Ascending aorta (tissue), 2 donors: ENCODE results near the gene DOK4. TPM values are rescaled to one million over a fixed set of nuclear protein-coding genes. Genes with fewer than 3 reads are reported as not detected.

ENCODE experiments used
- DNase-seq, 2 donors: peaks; one replicate each; pipeline ENCODE4 v3.0.0-alpha.2; 2019; ENCODE audit warnings: low spot score in 2 of 2
- H3K27ac ChIP-seq, 2 donors: fragments of 200-600 bp; sonication (generic); one replicate each; pipeline ENCODE4 v1.5.1; 2016 to 2017; ENCODE audit warnings: mild to moderate bottlenecking in 1 of 2
- H3K27me3 ChIP-seq: fragments of 200-600 bp; sonication (generic); one replicate; pipeline ENCODE4 v1.5.1; 2017
- H3K36me3 ChIP-seq, 2 donors: fragments of 200-600 bp; sonication (generic); one replicate each; pipeline ENCODE4 v1.5.1; 2016
- H3K4me1 ChIP-seq, 2 donors: fragments of 200-600 bp; sonication (generic); one replicate each; pipeline ENCODE4 v1.5.1; 2016 to 2017; ENCODE audit warnings: mild to moderate bottlenecking in 1 of 2
- H3K4me3 ChIP-seq, 2 donors: fragments of 200-600 bp; sonication (generic); one replicate each; pipeline ENCODE4 v1.5.1; 2016 to 2017; ENCODE audit warnings: mild to moderate bottlenecking in 1 of 2
- H3K9me3 ChIP-seq, 2 donors: fragments of 200-600 bp; sonication (generic); one replicate each; pipeline ENCODE4 v1.5.1; 2016
- intact Hi-C: fragments of 100-400 bp; cut with DNase I; formaldehyde crosslinking; loops from one replicate; pipeline ENCODE4 v1.15.1; 2023
- total RNA-seq: library from RNA; depleted of rRNA; stranded (reverse); fragments of >200 nt; gene quantifications from one replicate; pipeline ENCODE4 v1.1.0, GENCODE V29; 2016
- TF ChIP-seq, protein P1 (sequence below), 3 experiments: fragments of 200-600 bp in 2 of 3; fragments of 450-650 bp in 1 of 3; sonication (generic) in 2 of 3; IDR thresholded peaks; one replicate each; pipeline ENCODE4 v1.5.1; 2016 to 2019; ENCODE audit warnings: antibody characterized with exemption in 3 of 3, mild to moderate bottlenecking in 1 of 3, moderate library complexity in 1 of 3

DOK4 gene
- total RNA-seq, 1 donor from 2014 or later = 40.2 TPM

DNA sequence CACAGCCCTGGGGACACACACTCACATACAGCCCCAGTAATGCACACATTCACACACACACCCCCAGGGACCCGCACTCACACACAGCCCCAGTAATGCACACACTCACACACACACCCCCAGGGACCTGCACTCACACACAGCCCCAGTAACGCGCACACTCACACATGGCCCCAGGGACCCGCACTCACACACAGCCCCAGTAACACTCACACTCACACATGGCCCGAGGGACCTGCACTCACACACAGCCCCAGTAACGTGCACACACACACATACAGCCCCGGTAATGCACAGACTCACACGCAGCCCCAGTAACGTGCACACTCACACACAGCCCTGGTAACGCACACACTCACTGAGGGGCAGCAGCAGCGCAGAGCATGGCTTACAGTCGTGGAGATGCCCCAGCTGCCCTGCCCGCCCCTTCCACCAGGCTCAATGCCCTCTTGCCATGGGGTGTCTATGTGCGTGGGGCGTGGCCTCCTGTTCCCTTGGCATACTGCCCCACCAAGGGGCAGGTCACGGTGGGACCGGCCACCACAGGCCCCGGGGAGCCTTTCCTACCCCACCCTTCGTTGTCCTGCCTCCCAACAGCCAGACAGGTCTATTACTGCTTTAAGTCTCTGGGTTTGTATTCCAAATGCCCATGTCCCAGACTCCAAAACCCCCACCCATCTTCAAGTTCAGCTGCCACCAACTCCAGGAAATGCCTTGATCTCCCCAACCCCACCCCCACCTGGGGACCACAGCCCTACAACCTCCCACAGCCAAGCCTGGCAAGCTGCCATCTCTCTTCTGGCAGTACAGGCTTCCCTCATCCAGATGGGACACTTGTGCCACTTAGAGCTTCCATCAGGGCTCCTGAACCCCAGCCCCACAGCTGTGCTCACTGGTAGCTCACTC is 47.4 kb upstream of the DOK4 start:
- Histone ChIP-seq H3K27me3 (no peaks in the 10 kb centered on the region), H3K4me3 (peak overlapping the region in 1 of 2 donors; percentile 46), H3K9me3 (no peaks in the 10 kb centered on the region), H3K4me1 (peaks cover 19 to 31% of the 10 kb centered on the region in 2 donors), H3K27ac (peak overlapping the region; percentile 33 to 90), H3K36me3 (no peaks in the 10 kb centered on the region)
- TF ChIP-seq, protein P1, sequence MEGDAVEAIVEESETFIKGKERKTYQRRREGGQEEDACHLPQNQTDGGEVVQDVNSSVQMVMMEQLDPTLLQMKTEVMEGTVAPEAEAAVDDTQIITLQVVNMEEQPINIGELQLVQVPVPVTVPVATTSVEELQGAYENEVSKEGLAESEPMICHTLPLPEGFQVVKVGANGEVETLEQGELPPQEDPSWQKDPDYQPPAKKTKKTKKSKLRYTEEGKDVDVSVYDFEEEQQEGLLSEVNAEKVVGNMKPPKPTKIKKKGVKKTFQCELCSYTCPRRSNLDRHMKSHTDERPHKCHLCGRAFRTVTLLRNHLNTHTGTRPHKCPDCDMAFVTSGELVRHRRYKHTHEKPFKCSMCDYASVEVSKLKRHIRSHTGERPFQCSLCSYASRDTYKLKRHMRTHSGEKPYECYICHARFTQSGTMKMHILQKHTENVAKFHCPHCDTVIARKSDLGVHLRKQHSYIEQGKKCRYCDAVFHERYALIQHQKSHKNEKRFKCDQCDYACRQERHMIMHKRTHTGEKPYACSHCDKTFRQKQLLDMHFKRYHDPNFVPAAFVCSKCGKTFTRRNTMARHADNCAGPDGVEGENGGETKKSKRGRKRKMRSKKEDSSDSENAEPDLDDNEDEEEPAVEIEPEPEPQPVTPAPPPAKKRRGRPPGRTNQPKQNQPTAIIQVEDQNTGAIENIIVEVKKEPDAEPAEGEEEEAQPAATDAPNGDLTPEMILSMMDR (IDR thresholded peaks at IDR 0.05) = no peak
- intact Hi-C loops = loop anchor here (2.0 to 10.0 kb wide), 3 partner anchors 233 to 439 kb away; partner anchors contain the start of genes CPNE2, PSME3IP1 and RSPRY1
- peak in 1 of 2 donors; percentile 73 for DNase-seq

DNA sequence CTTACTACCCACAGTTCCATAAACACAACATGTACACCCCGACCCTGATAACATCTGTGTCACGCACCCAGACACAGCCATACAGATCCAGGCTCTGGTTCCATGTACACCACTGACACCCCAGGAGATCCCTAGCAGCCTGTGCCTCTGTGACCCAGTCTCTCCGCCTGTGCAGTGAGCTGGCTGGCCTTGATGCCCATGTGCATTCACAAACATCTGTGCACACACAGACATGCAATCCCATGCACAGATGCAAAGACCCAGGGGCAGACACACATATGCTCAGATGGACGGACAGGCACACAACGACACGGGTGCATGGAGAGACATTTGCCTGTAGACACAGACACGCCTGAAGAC is 46.0 kb upstream of the DOK4 start:
- H3K9me3 ChIP-seq = no peaks in the 10 kb centered on the region
- peaks cover 19 to 31% of the 10 kb centered on the region in 2 donors for H3K4me1 ChIP-seq
- H3K4me3 ChIP-seq = peak overlapping the region in 1 of 2 donors; percentile 46
- H3K27me3 ChIP-seq = no peaks in the 10 kb centered on the region
- TF ChIP-seq, protein P1 (IDR thresholded peaks at IDR 0.05) = no peak
- H3K36me3 ChIP-seq = peaks cover 0 to 9% of the 10 kb centered on the region in 2 donors
- H3K27ac ChIP-seq = no peak overlapping the region
- intact Hi-C loops = loop anchor here (5.0 to 10.0 kb wide), 2 partner anchors 345 to 437 kb away; partner anchors contain the start of genes CPNE2, PSME3IP1 and RSPRY1
- peak in 1 of 2 donors; percentile 54 for DNase-seq

DNA sequence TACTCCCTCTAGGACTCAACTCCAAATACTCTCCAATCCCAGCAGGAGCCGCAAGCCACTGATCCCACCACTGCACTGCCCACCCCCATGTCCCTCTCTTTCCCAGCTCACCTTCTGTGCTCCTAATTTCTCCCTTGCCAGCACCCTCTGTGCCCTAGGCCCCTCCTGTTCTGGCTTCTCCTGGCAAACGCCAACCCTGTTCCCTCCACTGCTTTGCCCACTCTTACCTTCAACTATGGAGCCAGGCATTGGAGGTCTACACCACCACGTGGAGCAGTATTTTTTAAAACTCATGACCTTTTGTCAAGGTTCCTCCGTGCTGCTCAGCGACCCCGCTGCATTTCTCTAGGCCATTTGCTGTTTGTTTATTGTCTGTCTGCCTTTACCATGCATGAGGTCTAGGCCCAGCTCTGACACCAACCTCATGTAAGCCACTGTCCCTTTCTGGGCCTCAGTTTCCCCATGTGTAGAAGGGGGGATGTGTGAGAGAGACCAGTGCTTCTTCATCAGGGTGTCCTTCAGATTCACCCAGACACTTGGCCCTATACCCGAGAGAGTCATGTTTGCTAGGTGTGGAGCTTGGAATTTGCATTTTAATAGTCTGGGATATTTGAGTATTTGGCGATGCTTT is 45.5 kb upstream of the DOK4 start:
- Histone ChIP-seq H3K4me1 (peaks cover 19 to 31% of the 10 kb centered on the region in 2 donors), H3K27me3 (no peaks in the 10 kb centered on the region), H3K4me3 (no peak overlapping the region), H3K27ac (no peak overlapping the region), H3K9me3 (no peaks in the 10 kb centered on the region), H3K36me3 (peaks cover 0 to 10% of the 10 kb centered on the region in 2 donors)
- DNase-seq = peak in 1 of 2 donors; percentile 54
- intact Hi-C loops = loop anchor here (5.0 to 10.0 kb wide), 2 partner anchors 344 to 437 kb away; partner anchors contain the start of genes CPNE2, PSME3IP1 and RSPRY1
- TF ChIP-seq, protein P1 (IDR thresholded peaks at IDR 0.05) = no peak

DNA sequence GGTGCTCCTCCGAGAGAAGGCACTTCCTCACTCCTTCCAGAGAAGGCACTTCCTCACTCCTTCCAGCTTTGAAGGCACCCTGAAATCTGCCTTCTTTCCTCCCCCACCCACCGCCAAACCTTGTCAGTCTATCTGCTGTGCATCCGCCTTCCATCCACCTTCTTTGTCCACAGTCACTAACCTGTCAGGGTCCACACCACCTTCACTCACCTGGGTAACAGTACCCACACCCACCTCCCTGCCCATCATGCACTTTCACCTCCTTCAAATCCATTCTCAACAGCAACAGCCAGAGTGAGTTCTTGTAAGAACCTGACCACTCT is 44.9 kb upstream of the DOK4 start:
- H3K4me1 ChIP-seq = peaks cover 19 to 31% of the 10 kb centered on the region in 2 donors
- no peak overlapping the region for H3K4me3 ChIP-seq
- TF ChIP-seq, protein P1 (IDR thresholded peaks at IDR 0.05) = no peak
- no peak for DNase-seq
- H3K9me3 ChIP-seq = no peaks in the 10 kb centered on the region
- no peak overlapping the region for H3K27ac ChIP-seq
- H3K27me3 ChIP-seq = no peaks in the 10 kb centered on the region
- intact Hi-C loops = loop anchor here (5.0 to 10.0 kb wide), 2 partner anchors 344 to 436 kb away; partner anchors contain the start of genes CPNE2, PSME3IP1 and RSPRY1
- H3K36me3 ChIP-seq = peaks cover 0 to 14% of the 10 kb centered on the region in 2 donors

DNA sequence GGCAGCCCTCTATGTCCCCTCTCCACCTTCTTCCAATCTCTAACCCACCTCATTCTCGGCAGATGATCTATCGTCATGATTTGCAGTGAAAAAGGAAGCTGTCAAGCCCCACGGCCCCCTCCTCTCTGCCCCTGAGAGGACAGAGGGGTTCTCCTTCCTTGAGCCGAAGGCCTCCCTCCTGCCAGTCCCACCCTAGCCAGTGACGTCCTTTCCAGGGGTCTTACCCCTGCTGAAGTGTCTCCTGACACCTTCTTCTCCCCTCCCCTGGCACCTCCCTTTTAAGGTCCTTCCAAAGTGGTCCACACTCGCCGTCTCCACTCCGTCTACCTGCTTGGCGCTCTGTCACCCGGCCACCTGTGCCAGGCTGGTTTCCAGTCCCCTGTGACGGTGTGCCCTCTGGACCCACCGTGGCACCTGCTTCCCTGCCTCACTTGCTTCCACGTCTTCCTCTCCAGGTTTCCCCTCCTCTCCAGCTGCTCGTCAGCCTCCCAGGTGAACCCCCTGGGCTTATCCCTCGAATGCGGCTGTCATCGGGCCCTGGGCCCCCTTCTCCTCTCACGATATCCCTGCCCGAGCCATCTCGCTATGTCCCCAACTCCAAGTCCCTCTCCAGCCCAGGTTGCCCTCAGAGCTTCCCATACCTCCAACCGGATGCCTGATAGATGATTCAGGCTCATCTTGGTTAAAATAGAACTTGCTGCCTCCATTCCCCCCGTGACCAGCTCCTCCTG is 44.4 kb upstream of the DOK4 start:
- TF ChIP-seq, protein P1 (IDR thresholded peaks at IDR 0.05) = no peak
- Histone ChIP-seq H3K4me1 (peaks cover 19 to 31% of the 10 kb centered on the region in 2 donors), H3K4me3 (no peak overlapping the region), H3K27ac (peak overlapping the region; percentile 55 to 71), H3K27me3 (no peaks in the 10 kb centered on the region), H3K36me3 (peaks cover 4 to 14% of the 10 kb centered on the region in 2 donors), H3K9me3 (no peaks in the 10 kb centered on the region)
- intact Hi-C loops = loop anchor here (5.0 to 10.0 kb wide), 2 partner anchors 343 to 436 kb away; partner anchors contain the start of genes CPNE2, PSME3IP1 and RSPRY1
- DNase-seq = peak in 1 of 2 donors; percentile 54
